ENCODE data around the gene NID1. TPM values are rescaled to one million over a fixed set of nuclear protein-coding genes. Genes with fewer than 3 reads are reported as not detected.

NID1 gene
- total and polyA plus RNA-seq, 8 donors: 3.6 to 28.2 (median 8.7) TPM

DNA sequence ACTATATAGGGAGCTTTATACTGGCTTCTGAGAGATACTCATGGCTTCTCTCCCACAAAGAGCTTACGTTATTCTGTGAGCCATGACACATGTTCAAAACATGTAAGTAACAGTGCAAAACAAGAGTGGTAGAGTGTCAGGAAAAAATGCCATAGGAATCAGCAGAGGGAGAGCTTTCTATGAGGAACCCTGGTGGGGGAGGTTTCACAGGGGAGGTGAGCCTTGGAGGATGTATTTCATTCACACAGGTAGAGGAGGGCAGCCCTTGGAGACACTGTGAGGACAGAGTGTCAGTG is 125.5 kb downstream of the NID1 start:
- DNase-seq (no peak), ATAC-seq (no peak), FAIRE-seq (no peak)
- intact Hi-C loops (cut with DNase I): no loop called here
- TF ChIP-seq, protein P1, sequence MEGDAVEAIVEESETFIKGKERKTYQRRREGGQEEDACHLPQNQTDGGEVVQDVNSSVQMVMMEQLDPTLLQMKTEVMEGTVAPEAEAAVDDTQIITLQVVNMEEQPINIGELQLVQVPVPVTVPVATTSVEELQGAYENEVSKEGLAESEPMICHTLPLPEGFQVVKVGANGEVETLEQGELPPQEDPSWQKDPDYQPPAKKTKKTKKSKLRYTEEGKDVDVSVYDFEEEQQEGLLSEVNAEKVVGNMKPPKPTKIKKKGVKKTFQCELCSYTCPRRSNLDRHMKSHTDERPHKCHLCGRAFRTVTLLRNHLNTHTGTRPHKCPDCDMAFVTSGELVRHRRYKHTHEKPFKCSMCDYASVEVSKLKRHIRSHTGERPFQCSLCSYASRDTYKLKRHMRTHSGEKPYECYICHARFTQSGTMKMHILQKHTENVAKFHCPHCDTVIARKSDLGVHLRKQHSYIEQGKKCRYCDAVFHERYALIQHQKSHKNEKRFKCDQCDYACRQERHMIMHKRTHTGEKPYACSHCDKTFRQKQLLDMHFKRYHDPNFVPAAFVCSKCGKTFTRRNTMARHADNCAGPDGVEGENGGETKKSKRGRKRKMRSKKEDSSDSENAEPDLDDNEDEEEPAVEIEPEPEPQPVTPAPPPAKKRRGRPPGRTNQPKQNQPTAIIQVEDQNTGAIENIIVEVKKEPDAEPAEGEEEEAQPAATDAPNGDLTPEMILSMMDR (IDR thresholded peaks at IDR 0.05): no peak
- H3K36me3 ChIP-seq: no peaks in the 10 kb centered on the region
- 23 to 40% methylated on average over 1 of the region's 1 CpG for WGBS, 2 donors
- H3K27me3 ChIP-seq: no peaks in the 10 kb centered on the region
- no peak overlapping the region for H3K27ac ChIP-seq
- H3K4me3 ChIP-seq: no peak overlapping the region
- no peaks in the 10 kb centered on the region for H3K4me1 ChIP-seq
- no peaks in the 10 kb centered on the region for H3K9me3 ChIP-seq

DNA sequence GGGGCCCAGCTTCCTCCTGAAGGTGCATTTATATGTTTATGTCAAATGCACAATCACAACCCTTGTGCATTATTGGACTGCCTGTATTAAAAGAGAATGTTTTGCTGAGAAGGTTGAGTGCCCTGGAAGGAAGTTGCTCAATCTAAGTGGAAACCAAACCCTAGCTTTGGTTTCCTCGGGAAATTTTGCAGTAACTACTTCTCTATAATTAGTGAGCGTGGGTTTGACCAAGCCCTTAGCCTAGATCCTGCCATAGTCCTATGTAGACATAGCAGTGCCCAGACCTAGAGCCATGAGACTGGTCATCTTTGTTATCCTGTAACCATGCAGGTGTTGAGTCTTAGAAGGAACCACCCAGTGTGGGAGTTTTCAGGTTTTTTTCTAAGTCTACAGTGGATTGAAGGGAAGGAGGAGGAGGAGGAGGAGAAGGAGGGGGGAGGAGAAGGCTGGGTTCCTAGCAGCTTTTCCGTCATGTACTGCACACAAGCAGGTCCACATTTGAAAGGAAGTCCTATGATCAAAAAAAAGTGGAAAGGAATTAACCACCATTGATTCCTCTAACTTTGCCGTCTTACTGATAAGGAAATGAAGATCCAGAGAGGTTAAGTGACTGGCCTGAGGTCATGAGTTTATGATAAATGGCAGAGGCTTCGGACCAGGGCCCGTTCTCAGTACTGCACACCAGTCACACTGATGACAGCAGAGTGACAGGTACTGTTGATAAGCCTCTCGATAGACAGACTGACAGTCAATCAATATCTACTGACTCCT is 126.0 kb downstream of the NID1 start:
- Histone ChIP-seq H3K4me3 (no peak overlapping the region), H3K27me3 (no peaks in the 10 kb centered on the region), H3K36me3 (no peaks in the 10 kb centered on the region), H3K4me1 (no peaks in the 10 kb centered on the region), H3K9me3 (no peaks in the 10 kb centered on the region), H3K27ac (no peak overlapping the region)
- TF ChIP-seq, protein P1 (IDR thresholded peaks at IDR 0.05): no peak
- 36 to 44% methylated on average over 7 of the region's 7 CpGs for WGBS, 2 donors
- ATAC-seq (peak in 2 of 4 donors; percentile 49 to 69), FAIRE-seq (no peak), DNase-seq (no peak)
- intact Hi-C loops (cut with DNase I): no loop called here

- no peak overlapping the region for H3K27ac ChIP-seq
- H3K27me3 ChIP-seq: no peaks in the 10 kb centered on the region
- WGBS, 2 donors: 62 to 73% methylated on average over 5 of the region's 5 CpGs
- H3K4me3 ChIP-seq: no peak overlapping the region
- DNase-seq: no peak
- no peaks in the 10 kb centered on the region for H3K9me3 ChIP-seq
- FAIRE-seq: no peak
- intact Hi-C loops (cut with DNase I): no loop called here
- TF ChIP-seq, protein P1 (IDR thresholded peaks at IDR 0.05): no peak
- H3K4me1 ChIP-seq: no peaks in the 10 kb centered on the region
- no peak for ATAC-seq
- no peaks in the 10 kb centered on the region for H3K36me3 ChIP-seq
These were observed 127.8 kb downstream of the NID1 start for GRCh38 chr1:235937123-235937522.

DNA sequence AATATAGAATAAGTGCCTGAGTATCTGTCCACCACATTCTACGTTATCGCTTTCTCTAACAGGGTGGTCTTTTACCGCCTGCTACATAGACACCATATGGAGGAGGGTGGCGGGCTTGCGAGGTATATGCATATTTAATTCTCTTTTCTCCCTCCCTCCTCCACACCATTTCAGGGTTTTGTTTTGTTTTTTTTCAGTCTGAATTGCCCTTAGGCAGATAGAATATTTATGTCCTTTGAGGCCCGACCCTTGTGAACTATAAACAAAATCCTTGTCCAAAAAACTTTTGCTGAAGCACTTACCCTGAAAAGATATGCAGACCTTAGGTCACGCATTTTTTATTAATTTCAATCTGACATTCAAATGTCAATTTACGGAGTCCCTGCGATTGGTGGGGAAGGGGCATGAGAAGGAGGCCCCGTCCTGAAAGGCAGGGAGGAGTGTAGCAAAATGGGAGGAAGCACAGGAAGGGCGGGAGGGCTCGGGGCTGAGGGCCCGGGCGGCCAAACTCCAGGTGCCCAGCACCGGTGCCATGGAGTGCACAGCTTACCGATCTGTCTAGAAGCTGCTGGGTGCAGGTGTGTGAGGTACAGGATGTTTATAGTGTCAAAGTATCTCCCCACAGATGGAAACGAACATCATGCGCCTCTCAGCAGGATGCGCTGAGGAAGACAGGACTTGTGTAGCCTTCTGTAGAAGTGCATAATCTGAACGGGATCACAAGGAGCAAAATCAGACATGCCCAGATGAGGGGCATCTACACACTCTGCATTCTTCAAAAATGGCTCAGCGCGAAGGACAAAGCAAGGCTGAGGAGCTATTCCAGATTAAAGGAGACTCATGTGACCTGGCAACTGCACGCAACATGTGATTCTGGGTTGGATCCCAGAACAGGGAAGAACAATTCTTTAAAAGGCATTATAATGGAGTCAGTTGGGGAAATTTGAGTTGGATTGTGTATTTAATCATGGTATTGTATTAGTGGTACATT is 129.4 kb downstream of the NID1 start:
- DNase-seq (no peak), FAIRE-seq (no peak), ATAC-seq (no peak)
- H3K36me3 ChIP-seq: no peaks in the 10 kb centered on the region
- no peaks in the 10 kb centered on the region for H3K27me3 ChIP-seq
- no peak overlapping the region for H3K27ac ChIP-seq
- TF ChIP-seq, protein P1 (IDR thresholded peaks at IDR 0.05): no peak
- intact Hi-C loops (cut with DNase I): no loop called here
- no peaks in the 10 kb centered on the region for H3K9me3 ChIP-seq
- H3K4me3 ChIP-seq: no peak overlapping the region
- H3K4me1 ChIP-seq: no peaks in the 10 kb centered on the region
- 75 to 83% methylated on average over 23 of the region's 23 CpGs for WGBS, 2 donors

Data from pancreas (tissue), 10 donors.